Stimulated activated CD4-positive, alpha-beta T cell treated with anti-CD3 and anti-CD28 coated beads, Interleukin-2, amount 100 ng/mL, for 24 hours (primary cell): Measurements from ENCODE around the gene SORD.
A peak's percentile ranks its signal among the peaks of the same experiment; 100 is the strongest.

Experiments
- DNase-seq, 2 donors: peaks; one replicate each; pipeline ENCODE4 v3.0.0-alpha.2; 2020

Gene SORD

DNA sequence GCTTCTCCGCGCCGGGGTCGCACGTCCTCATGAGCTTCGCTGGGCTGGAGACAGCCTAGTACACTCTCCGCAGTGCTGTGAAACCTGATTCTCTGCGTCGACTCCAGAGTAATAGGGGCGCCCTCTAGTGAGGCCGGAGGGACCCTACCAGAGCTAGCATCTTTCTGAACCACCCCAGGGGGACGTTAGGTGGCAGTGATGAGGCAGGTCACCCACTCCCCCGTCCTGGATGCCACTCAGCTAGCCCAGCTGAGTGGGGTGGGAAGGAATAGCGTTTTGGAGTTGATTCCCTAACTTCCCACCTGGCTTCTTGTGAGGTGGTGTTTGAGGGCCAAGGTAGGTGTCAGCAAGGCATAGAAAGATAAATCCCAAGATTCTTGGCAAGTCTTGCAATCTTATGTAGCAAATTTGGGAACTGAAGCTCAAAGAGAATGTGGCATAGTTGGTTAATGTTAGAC, 95.2 kb downstream of the SORD start:
- DNase-seq = peak; percentile 88

GRCh38 chr15:45118996-45119395, 96.0 kb downstream of the SORD start:
- DNase-seq = no peak

DNA sequence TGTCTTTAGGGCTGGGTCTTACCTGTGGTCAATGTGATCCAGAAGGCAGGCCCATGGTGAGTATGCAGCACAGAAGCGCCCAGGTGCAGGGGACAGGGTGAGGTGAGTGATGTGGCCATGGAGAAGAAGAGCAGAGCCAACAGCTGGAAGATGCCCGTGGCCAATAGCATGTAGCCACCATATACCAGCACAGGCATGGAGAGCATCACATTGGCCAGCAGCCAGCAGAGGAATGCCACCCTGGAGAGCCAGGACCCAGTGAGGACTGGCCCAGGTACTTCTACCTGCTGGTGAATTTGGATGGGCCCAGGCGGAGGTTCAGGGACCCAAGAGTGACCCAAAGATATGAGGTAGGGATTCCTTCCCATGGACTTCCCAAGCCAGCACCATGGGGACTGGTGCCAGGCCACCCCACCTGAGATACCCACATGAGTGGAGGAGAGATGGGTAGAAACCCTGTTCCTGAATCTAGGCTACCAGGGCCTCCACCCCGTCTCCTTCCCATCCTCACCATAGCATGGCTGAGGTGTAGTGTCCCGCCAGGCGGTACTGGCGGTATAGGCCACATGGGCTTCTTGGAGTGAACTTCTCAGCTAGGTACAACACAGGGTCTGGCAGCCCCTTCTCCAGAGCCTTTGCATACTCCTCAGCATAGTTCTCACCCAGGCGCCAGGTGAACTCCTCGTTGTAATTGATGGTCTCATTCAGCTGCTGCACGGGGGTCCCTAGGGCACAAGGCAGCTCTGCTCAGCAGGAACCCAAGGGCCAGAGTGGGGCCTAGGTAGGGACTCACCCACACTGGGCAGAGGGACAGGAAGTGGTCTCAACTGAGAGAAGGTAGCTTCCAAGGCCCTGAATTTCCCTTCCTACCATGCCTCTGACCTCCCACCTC, 97.3 kb downstream of the SORD start:
- DNase-seq = no peak

- DNase-seq = no peak
These were observed 98.0 kb downstream of the SORD start for GRCh38 chr15:45121020-45121419.

DNA sequence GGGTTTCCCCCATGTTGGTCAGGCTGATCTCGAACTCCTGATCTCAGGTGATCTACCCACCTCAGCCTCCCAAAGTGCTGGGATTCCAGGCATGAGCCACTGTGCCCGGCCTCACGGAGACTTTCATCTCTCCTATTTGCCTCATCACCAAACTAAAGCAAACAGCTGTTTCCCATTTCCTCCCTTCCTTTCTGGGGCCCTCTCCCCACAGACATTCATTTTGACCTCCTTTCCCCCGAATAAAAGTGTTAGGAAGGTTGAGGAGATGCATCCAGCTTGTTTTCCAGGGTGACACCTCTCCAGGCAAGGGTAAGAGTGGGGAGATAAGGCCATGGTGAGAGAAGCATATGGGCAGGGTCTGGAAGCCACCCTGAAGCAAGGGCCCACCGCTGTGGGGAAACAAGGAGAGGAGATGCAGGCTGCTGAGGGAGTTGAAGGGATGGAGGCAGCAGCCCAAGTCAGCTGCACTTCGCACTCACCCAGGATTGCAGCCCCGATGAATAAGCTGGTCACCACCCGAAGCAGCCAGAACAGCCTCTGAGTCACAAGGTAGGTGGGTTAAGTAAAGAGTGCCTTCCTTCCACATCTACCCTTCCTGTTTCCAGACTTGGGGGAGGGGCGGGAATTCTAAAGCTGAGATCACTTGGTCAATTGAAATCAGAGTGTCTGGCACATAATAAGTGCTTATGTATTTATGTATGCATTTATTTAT, 98.9 kb downstream of the SORD start:
- DNase-seq = no peak

DNA sequence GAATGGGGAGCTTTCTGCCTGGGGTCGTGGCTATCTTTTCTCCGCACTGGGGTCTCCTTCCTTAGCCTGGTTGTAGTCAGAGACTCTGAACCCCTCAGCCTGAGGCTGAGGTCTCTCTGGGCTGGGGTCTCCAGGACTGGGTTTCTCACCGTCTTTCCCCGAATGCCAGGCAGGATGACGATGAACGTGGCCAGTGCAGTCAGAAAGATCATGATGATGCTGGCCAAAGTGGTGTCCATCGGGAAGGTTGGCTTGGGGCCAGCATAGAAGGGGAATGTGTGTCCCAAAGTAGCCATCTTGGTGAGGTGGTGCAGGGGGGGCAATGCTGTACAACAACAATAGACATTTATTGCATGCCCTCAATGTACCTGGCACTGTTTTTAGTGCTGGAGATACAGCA, 99.7 kb downstream of the SORD start:
- DNase-seq = no peak

- no peak for DNase-seq
These were observed 100.4 kb downstream of the SORD start for GRCh38 chr15:45123397-45123796.

DNA sequence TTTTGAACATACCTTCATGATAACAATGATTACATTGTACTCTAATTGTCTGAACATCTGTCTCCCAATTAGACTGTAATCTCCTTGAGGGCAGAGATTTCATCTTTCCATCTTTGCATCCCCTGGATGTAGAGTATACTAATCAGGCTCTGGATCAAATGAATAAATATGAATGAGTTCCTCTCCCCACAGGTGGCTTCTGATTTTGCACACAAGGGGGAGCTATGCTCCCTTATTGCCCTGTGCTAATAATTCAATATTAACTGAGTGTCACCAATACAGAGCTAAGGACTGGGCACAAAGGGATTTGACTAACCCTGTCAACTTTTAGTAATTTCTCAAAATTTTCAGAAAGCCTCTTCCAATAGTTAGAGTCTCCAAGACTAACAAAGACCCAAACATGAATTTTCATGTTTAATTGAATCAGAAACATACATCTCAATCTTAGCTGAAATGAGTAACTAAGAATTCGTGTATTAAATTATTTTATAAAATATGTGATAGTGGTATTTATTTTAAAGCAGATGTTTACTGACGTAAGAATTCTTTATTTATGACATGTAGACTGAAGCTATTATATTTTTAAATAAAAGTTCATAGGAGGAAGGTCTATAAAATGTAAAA, 103.7 kb downstream of the SORD start:
- DNase-seq = peak; percentile 34 to 56
